ENCODE results near the gene CLSTN1. TPM values are rescaled to one million over a fixed set of nuclear protein-coding genes. Genes with fewer than 3 reads are reported as not detected.

The CLSTN1 gene
- total and polyA plus RNA-seq, 4 donors, result 3.1 to 13.4 (median 8.8) TPM

GRCh38 chr1:9787702-9788101 lies 36.1 kb downstream of the CLSTN1 start:
- H3K4me3 ChIP-seq (ENCODE audit: low read depth in 1 of 3, low read length in 3 of 3), result no peak overlapping the region
- TF ChIP-seq HNF4A (conservative IDR thresholded peaks at IDR 0.05), result no peak
- no peak for TF ChIP-seq HNF4G (IDR thresholded peaks at IDR 0.05)
- TF ChIP-seq GABPA (IDR thresholded peaks at IDR 0.05 in 1 of 2, conservative IDR thresholded peaks at IDR 0.05 in 1 of 2), result no peak
- TF ChIP-seq ZBTB33 (IDR thresholded peaks at IDR 0.05), result no peak
- no peak for TF ChIP-seq ATF3 (IDR thresholded peaks at IDR 0.05)
- no peak for TF ChIP-seq SP1 (IDR thresholded peaks at IDR 0.05)
- TF ChIP-seq FOXA1 (IDR thresholded peaks at IDR 0.05), result no peak
- TF ChIP-seq REST (IDR thresholded peaks at IDR 0.05), result no peak
- TF ChIP-seq NR2F2 (IDR thresholded peaks at IDR 0.05), result no peak
- no peak for TF ChIP-seq RAD21 (IDR thresholded peaks at IDR 0.05)
- TF ChIP-seq FOXA2 (IDR thresholded peaks at IDR 0.05), result no peak
- no peak for TF ChIP-seq MAX (IDR thresholded peaks at IDR 0.05)
- no peaks in the 10 kb centered on the region for H3K36me3 ChIP-seq (ENCODE audit: control insufficient read depth in 4 of 4, insufficient read depth in 3 of 4, low read depth in 1 of 4, low read length in 3 of 4)
- no peaks in the 10 kb centered on the region for H3K4me1 ChIP-seq (ENCODE audit: control insufficient read depth in 4 of 4, insufficient read depth in 4 of 4, low read length in 3 of 4)
- H3K9me3 ChIP-seq (ENCODE audit: control insufficient read depth in 4 of 4, low read length in 3 of 4), result no peaks in the 10 kb centered on the region
- WGBS, result 85% methylated on average over 8 of the region's 8 CpGs
- DNase-seq (ENCODE audit: low spot score), result no peak
- no peaks in the 10 kb centered on the region for H3K27me3 ChIP-seq (ENCODE audit: control insufficient read depth in 4 of 4, insufficient read depth in 4 of 4, low read length in 3 of 4)
- H3K27ac ChIP-seq (ENCODE audit: low read depth in 1 of 2, low read length in 2 of 2), result no peak overlapping the region
- H3K9ac ChIP-seq (ENCODE audit: low read depth in 1 of 2, low read length in 2 of 2), result no peak overlapping the region

- H3K36me3 ChIP-seq (ENCODE audit: control insufficient read depth in 4 of 4, insufficient read depth in 3 of 4, low read depth in 1 of 4, low read length in 3 of 4), result no peaks in the 10 kb centered on the region
- H3K4me3 ChIP-seq (ENCODE audit: low read depth in 1 of 3, low read length in 3 of 3), result no peak overlapping the region
- H3K27me3 ChIP-seq (ENCODE audit: control insufficient read depth in 4 of 4, insufficient read depth in 4 of 4, low read length in 3 of 4), result no peaks in the 10 kb centered on the region
- H3K9me3 ChIP-seq (ENCODE audit: control insufficient read depth in 4 of 4, low read length in 3 of 4), result no peaks in the 10 kb centered on the region
- no peaks in the 10 kb centered on the region for H3K4me1 ChIP-seq (ENCODE audit: control insufficient read depth in 4 of 4, insufficient read depth in 4 of 4, low read length in 3 of 4)
- 74% methylated on average over 6 of the region's 6 CpGs for WGBS
- H3K9ac ChIP-seq (ENCODE audit: low read depth in 1 of 2, low read length in 2 of 2), result no peak overlapping the region
- DNase-seq (ENCODE audit: low spot score), result no peak
- H3K27ac ChIP-seq (ENCODE audit: low read depth in 1 of 2, low read length in 2 of 2), result no peak overlapping the region
- TF ChIP-seq FOXA2 (IDR thresholded peaks at IDR 0.05) (no peak), ATF3 (IDR thresholded peaks at IDR 0.05) (no peak), NR2F2 (IDR thresholded peaks at IDR 0.05) (no peak), ZBTB33 (IDR thresholded peaks at IDR 0.05) (no peak), EGR1 (IDR thresholded peaks at IDR 0.05; ENCODE audit: low read depth in 2 of 2) (no peak), TAF1 (conservative IDR thresholded peaks at IDR 0.05) (no peak), MAX (IDR thresholded peaks at IDR 0.05) (no peak), RAD21 (IDR thresholded peaks at IDR 0.05) (no peak), SP1 (IDR thresholded peaks at IDR 0.05) (no peak), JUND (IDR thresholded peaks at IDR 0.05) (no peak), FOXA1 (IDR thresholded peaks at IDR 0.05) (no peak), YY1 (IDR thresholded peaks at IDR 0.05) (no peak)
Observed at GRCh38 chr1:9785406-9785805, 38.4 kb downstream of the CLSTN1 start.

Measured in liver (tissue), 9 donors.